ENCODE data around the gene PRPF38B.

The PRPF38B gene

DNA sequence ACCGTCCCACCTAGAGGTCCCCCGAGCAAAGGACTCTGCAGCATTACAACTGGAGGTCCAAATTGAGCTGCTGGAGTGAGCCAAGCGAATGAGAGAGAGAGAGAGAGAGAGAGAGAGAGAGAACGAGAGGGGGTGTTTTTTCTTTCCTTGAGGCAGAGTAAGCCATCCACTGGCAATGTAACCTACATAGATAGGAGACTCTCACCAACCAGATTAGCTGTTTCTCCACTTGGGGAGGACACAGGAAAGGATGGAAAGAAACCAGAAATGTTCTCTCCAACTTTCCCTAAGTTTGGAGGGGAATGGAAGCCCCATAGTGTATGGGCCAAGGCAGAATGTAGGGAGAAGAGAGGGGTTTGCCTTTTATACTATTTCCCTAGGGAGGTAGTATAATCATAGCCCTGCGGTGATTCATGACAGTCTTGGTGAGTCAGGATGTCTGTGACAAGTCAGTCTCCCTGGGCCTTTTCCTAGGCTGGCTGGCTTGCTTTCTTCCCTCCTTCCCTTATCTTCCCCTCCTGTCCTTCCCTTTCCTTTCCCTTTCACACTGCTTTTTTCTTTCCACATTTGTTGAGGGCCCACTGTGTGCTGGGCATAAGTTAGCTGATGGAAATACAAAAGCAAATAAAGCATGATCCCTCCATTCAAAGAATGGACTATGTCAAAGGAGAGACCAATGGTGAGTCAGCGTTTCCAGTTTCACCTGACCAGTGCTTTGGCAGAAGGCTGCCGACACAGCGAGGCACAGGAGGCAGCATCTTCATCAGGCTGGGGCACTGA lies 27.7 kb downstream of the PRPF38B start:
- no peak for TF ChIP-seq GATA2 (IDR thresholded peaks at IDR 0.05; ENCODE audit: low read depth, low read length)
- no peak for TF ChIP-seq GATA3 (IDR thresholded peaks at IDR 0.05; ENCODE audit: low read depth, low read length)

DNA sequence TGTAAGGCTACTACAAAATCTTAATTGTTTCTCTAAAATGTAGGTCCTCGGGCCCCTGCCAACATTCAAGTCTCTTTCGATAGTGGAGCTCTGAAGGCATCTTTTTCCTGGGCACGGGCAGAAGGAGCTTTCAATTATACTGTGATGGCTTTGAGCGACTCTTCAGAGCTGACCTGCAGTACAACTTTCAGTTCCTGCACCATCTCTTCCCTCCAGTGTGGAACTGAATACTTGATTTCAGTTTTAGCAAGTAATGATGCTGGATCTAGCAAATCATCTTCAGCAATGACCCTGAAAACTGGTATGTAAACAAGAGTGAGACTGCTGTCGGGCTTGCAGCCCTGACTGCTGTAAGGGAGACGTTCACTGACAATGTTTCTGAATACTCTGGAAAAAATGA lies 30.2 kb downstream of the PRPF38B start:
- TF ChIP-seq GATA3 (IDR thresholded peaks at IDR 0.05; ENCODE audit: low read depth, low read length) (no peak), GATA2 (IDR thresholded peaks at IDR 0.05; ENCODE audit: low read depth, low read length) (no peak)

DNA sequence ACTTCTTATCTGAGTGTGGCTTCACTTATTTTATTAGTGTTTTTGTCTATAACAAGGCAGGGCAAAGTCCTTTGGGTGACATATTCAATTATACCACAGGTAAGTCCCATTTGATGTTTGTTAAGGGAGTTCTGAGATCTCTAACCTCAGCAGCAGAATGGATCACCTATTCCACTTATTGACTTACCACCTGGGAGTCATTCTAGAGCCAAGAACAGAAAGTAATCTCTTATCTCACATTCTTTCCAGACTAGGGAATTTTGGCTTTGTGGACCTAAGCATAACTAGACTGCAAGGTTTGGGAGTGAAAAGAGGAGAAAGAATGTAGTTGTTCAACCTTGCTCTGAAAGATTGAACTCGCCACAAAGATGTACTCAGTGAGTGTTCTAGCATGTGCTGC lies 33.8 kb downstream of the PRPF38B start:
- TF ChIP-seq GATA2 (IDR thresholded peaks at IDR 0.05; ENCODE audit: low read depth, low read length) (no peak), GATA3 (IDR thresholded peaks at IDR 0.05; ENCODE audit: low read depth, low read length) (no peak)

DNA sequence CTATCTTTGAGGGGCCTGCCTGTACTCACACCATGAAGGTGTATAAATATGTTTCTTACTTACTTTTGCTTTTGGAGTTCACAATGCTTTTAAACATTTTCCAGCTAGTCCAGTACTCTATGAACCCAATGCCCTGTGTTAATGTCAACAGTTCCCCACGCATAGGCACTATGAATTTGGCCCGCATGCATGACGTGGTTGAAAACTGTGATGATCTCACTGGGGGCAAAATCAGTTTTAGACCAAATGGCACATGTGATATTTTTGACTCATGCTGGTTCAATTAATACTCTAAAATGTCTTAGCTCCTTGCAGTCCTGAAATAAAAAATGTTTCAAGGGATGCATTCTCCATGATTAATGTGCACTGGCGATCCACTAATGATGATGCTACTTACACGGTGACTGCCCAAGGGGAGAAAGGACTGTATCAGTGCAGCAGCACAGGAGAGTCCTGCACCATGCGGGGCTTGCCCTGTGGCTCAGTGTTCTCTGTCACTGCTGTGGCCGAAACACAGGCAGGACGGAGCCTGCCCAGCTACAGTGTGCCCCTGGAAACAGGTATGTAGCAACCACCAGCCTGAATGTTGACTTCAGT lies 36.3 kb downstream of the PRPF38B start:
- TF ChIP-seq GATA2 (IDR thresholded peaks at IDR 0.05; ENCODE audit: low read depth, low read length) (no peak), GATA3 (IDR thresholded peaks at IDR 0.05; ENCODE audit: low read depth, low read length) (no peak)

DNA sequence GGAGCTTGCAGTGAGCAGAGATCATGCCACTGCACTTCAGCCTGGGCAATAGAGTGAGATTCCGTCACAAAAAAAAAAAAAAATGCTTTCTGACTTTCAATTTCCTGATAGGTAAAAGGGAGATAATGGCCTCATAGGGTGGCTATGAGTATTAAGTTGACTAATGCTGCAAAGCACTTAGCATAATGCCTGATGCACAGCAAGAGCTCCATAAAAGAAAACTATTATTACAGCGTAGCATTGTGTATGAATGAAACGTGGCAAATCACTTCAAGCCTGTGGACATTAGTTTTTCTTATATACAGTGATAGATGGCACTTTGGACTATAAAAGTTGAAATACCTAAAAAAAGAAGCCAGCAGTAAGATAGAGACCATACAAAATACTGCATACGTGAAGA lies 37.4 kb downstream of the PRPF38B start:
- TF ChIP-seq GATA3 (IDR thresholded peaks at IDR 0.05; ENCODE audit: low read depth, low read length) = no peak

DNA sequence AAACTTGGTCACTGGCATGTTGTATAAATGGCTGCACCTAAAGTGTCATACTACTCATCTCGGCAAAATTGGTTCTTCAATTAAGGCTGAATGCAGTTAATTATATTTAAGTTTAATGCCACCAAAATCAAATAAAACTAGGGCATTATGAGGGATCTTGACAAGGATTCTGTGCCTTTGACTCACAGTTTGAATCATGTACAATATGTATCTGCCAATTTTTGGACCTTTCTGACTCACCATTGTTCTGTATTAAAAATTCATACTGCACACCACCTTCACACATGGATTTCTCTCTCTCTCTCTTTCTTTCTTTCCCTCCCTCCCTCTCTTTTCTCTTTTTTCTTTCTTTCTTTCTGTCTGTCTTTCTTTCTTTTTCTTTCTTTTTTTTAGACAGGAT lies 40.3 kb downstream of the PRPF38B start:
- TF ChIP-seq GATA3 (IDR thresholded peaks at IDR 0.05; ENCODE audit: low read depth, low read length) = no peak
- no peak for TF ChIP-seq GATA2 (IDR thresholded peaks at IDR 0.05; ENCODE audit: low read depth, low read length)

DNA sequence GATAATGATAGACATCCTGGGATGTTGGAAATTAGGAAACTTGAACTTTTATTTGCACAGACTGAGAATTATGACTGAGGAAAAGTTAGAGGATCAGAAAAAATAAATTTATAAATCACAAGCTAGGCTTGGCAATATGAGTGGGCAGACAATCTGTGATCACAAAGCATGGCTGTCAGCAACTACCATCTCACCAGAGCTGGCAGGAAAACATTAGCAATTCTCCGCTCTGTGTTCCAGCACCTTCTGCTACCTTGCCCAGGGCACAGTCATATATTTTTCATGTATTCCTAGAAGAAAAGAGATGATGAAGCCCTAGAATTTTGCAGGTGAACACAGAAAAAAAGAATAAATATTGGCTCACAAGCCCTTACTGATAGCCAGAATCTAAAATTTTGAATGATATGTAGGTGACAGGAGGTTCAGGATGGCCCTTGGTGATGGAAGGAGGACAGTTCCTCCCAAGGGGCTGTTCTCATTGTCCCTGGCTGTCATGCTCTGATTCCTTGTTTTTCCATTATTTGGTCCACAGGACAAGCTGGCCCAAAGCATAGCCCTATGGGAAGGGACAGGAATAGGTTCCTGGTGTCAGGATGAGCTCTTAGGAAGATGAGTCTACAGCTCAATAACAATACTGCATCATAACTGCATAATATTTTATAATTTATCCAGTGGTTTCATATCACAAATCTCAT lies 42.2 kb downstream of the PRPF38B start:
- TF ChIP-seq GATA3 (IDR thresholded peaks at IDR 0.05; ENCODE audit: low read depth, low read length) = no peak
- no peak for TF ChIP-seq GATA2 (IDR thresholded peaks at IDR 0.05; ENCODE audit: low read depth, low read length)

DNA sequence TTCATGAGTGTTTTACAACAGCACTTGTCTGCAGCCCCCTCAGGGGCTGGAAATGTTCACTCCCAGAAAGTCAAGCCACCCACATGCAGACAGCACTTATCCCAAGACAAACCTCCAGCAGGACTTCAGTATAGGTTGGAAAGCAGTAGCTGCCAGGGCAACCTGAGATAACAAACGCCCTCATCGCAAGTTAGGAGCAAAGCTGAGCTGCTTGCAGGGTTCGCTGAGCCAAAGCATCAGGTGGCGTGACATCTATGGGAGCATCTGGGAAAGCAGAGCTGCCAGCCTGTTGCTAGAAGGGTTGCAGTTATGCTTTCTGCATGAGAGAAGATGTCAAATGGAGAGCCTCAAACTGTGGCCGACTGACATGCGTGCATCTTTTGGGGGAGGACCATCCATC lies 50.1 kb downstream of the PRPF38B start:
- TF ChIP-seq GATA2 (IDR thresholded peaks at IDR 0.05; ENCODE audit: low read depth, low read length) = no peak
- TF ChIP-seq GATA3 (IDR thresholded peaks at IDR 0.05; ENCODE audit: low read depth, low read length) = no peak

DNA sequence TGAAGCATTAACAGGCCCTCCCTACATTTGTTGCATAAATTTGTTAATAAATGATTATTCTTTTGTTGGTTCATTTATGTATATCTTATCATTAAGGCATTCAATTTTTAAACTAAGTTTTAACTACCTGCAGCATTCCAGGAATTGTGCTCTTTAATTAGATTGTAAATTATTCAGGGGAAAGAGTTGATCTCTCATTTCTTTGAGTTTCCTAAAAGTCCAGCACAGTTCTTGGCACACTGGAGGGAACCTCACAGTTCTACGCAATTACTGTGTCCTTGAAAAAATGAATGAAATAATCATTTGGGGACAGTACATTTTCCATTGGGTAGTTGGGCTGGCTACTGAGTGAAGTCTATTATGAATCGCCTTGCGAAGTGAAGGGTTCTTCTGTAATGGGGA lies 53.9 kb downstream of the PRPF38B start:
- no peak for TF ChIP-seq GATA3 (IDR thresholded peaks at IDR 0.05; ENCODE audit: low read depth, low read length)
- TF ChIP-seq GATA2 (IDR thresholded peaks at IDR 0.05; ENCODE audit: low read depth, low read length) = no peak

DNA sequence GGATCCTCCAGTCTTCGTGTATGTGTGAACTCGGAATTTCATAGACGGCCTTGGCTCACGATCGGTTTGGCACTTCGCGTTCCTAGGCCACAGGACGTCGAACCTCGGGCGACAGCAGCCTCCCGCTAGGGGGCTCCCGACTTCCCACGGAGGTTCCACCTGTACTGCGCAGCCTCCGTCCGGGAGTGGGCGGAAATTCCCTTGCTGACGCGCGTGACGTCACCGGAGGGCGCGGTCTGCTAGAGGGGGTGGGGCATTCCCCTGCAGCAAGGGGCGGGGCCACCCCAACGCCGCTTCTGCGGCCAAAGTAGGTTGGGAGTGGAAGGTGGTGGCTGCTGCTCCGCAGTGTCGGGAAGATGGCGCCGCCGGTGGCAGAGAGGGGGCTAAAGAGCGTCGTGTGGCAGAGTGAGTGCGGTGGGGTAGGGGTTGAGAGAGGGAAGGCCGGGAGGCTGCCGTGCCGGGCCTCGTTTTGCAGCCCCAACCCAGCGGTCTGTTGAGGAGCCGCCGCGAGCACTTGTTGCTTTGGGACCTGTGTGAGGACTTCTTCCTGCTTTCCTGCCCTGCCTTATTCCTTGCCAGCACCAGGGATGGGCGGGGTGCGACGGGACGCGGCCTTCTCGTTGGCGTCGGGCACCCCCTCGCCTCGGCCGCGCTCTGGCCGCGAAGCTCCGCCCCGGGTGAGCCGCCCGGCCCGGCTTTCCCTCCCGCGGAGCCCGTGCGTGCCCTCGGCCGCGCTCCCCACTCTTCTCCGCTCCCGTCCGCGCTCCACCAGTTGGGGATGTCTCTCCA lies 54.5 kb downstream of the PRPF38B start, which contains the start of gene STXBP3:
Gene STXBP3, plus strand, starts transcription at position 293 of the 789 bp plus-strand sequence. Its CDS starts 64 bp downstream, at position 357.
- TF ChIP-seq GATA2 (IDR thresholded peaks at IDR 0.05; ENCODE audit: low read depth, low read length) (no peak), GATA3 (IDR thresholded peaks at IDR 0.05; ENCODE audit: low read depth, low read length) (no peak)

DNA sequence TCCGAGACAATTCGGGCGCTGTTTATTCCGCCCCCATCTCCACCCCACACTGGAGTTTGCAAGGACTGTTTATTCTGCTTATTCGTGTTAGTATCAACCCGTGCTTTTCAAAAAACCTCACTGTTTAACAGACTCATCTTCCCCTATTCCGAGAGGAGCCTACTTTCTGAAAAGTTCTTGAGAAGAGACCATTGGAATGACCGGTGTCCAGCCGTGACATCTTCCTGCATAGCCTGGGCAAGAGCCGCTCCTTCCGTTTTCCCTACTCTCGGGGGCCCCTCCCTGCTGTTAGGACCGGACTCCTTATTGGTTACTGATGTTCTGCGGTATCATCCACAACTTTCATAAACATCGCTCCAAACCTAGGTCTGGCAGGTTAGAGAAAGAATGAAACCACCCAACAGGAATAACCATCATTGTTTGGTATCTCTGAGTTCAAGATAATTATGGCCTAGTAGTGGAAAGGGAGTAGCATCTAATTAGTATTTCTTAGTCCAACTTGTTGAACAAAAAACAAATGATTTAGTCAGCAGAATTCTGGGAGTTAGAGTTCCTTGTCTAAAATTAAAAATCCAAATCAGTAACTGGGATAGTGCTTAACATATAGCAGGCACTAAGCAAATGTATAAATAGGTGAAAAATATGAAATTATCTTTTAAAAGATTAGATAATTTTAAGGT lies 55.2 kb downstream of the PRPF38B start:
- TF ChIP-seq GATA2 (IDR thresholded peaks at IDR 0.05; ENCODE audit: low read depth, low read length) = no peak
- no peak for TF ChIP-seq GATA3 (IDR thresholded peaks at IDR 0.05; ENCODE audit: low read depth, low read length)

DNA sequence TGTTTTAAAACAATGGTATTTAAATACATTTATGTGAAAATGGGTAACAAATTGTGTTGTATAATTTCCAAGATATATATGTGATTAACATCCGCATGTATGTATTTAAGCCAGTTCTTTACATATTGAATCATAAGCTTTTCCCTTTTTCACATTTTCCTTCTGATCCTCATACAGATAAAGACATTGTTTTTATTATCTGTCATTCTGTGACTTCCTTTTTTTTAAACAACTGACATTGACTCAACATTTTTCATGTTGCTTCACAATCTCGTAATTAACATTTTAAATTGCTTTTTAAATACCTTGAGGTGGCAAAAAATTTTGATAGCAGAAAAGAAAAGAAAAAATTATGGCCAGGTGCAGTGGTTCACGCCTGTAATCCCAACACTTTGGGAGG lies 55.8 kb downstream of the PRPF38B start:
- TF ChIP-seq GATA3 (IDR thresholded peaks at IDR 0.05; ENCODE audit: low read depth, low read length) (no peak), GATA2 (IDR thresholded peaks at IDR 0.05; ENCODE audit: low read depth, low read length) (no peak)

DNA sequence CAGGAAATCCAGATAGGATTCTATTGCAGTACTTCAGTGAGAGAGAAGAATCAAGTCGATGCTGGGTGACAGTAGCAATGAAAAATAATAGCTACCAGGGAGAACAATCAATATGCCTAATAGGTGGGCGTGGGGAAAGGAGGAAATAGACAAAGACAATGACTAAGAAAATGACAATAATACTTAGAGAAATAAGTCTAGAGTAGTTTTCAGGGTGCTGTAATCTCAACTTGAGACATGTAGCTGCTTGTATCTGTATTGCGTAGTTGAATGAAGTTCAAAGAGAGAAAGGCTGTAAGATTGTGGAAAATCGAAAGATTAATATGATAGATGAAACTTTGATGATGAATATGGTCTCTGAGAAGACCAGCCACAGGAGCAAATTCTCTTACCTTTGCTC lies 57.0 kb downstream of the PRPF38B start:
- TF ChIP-seq GATA2 (IDR thresholded peaks at IDR 0.05; ENCODE audit: low read depth, low read length) (no peak), GATA3 (IDR thresholded peaks at IDR 0.05; ENCODE audit: low read depth, low read length) (no peak)
